ENCODE data around the gene CTSE. TPM values are rescaled to one million over a fixed set of nuclear protein-coding genes. Genes with fewer than 3 reads are reported as not detected.

The CTSE gene
- total RNA-seq, 1 donor = not detected

GRCh38 chr1:205976036-205976435 lies 47.7 kb downstream of the CTSE start:
- no peak for DNase-seq (ENCODE audit: low read depth)
- no peak overlapping the region for H3K4me3 ChIP-seq (ENCODE audit: low read depth, low read length)
- no peak for TF ChIP-seq CTCF (IDR thresholded peaks at IDR 0.05; ENCODE audit: insufficient read depth, low read depth, low read length)

- DNase-seq (ENCODE audit: low read depth) = no peak
- no peak overlapping the region for H3K4me3 ChIP-seq (ENCODE audit: low read depth, low read length)
These were observed 48.2 kb downstream of the CTSE start for GRCh38 chr1:205975387-205975998.

GRCh38 chr1:205974712-205975111 lies 49.0 kb downstream of the CTSE start:
- H3K4me3 ChIP-seq (ENCODE audit: low read depth, low read length) = no peak overlapping the region
- no peak for TF ChIP-seq CTCF (IDR thresholded peaks at IDR 0.05; ENCODE audit: insufficient read depth, low read depth, low read length)
- no peak for DNase-seq (ENCODE audit: low read depth)

More at GRCh38 chr1:205975387-205975998, 48.2 kb downstream of the CTSE start:
- TF ChIP-seq CTCF (IDR thresholded peaks at IDR 0.05; ENCODE audit: insufficient read depth, low read depth, low read length) = no peak

GRCh38 chr1:205973377-205974232 lies 50.1 kb downstream of the CTSE start:
- H3K4me3 ChIP-seq (ENCODE audit: low read depth, low read length) = no peak overlapping the region
- TF ChIP-seq CTCF (IDR thresholded peaks at IDR 0.05; ENCODE audit: insufficient read depth, low read depth, low read length) = no peak
- no peak for DNase-seq (ENCODE audit: low read depth)

GRCh38 chr1:205972491-205973168 lies 51.1 kb downstream of the CTSE start:
- DNase-seq (ENCODE audit: low read depth) = no peak

GRCh38 chr1:205972081-205972480 lies 51.6 kb downstream of the CTSE start:
- H3K4me3 ChIP-seq (ENCODE audit: low read depth, low read length) = no peak overlapping the region
- no peak for TF ChIP-seq CTCF (IDR thresholded peaks at IDR 0.05; ENCODE audit: insufficient read depth, low read depth, low read length)
- DNase-seq (ENCODE audit: low read depth) = no peak

More at GRCh38 chr1:205972491-205973168, 51.1 kb downstream of the CTSE start:
- no peak for TF ChIP-seq CTCF (IDR thresholded peaks at IDR 0.05; ENCODE audit: insufficient read depth, low read depth, low read length)
- H3K4me3 ChIP-seq (ENCODE audit: low read depth, low read length) = no peak overlapping the region

Measured in fibroblast of villous mesenchyme (primary cell).